ENCODE results near the gene ADAMTS17.

Gene ADAMTS17

DNA sequence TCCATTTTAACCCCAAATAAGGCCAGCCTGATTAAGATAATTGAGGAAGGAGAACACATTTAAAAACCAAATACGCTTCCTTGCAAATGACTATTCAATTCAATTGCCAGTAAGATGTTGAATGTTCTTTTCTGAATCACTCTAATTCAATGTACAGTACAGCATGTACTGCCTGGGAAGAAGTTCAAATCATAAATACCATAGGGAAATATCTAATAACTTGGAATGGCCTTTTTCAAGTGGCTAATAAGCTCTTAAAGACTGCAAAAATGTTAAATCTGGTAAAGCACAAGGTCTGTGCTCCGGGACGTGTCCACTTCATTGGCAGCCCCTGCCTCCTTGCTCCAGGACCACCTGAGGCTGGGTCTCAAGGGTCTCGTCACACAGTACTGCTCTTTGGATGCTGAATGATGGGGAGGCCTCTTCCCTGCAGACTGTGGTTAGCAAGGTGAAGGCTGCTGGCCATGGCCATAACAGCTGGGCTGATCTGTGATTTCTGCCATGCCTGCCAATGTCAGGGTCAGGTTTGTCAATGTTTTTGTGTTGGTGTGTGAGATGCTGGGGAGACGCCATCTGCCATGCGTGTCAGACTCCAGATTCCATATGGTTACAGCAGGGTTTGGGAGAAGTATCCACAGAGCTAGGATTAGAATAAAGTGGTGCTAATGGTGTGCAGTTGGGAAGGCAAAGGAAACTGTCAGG is 300.5 kb downstream of the ADAMTS17 start:
- no peak overlapping the region for H3K4me3 ChIP-seq (ENCODE audit: low read depth, low read length)
- TF ChIP-seq, protein P1, sequence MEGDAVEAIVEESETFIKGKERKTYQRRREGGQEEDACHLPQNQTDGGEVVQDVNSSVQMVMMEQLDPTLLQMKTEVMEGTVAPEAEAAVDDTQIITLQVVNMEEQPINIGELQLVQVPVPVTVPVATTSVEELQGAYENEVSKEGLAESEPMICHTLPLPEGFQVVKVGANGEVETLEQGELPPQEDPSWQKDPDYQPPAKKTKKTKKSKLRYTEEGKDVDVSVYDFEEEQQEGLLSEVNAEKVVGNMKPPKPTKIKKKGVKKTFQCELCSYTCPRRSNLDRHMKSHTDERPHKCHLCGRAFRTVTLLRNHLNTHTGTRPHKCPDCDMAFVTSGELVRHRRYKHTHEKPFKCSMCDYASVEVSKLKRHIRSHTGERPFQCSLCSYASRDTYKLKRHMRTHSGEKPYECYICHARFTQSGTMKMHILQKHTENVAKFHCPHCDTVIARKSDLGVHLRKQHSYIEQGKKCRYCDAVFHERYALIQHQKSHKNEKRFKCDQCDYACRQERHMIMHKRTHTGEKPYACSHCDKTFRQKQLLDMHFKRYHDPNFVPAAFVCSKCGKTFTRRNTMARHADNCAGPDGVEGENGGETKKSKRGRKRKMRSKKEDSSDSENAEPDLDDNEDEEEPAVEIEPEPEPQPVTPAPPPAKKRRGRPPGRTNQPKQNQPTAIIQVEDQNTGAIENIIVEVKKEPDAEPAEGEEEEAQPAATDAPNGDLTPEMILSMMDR (IDR thresholded peaks at IDR 0.05; ENCODE audit: control insufficient read depth, extremely low read depth, insufficient read depth) = no peak
- DNase-seq (ENCODE audit: low read depth) = no peak

DNA sequence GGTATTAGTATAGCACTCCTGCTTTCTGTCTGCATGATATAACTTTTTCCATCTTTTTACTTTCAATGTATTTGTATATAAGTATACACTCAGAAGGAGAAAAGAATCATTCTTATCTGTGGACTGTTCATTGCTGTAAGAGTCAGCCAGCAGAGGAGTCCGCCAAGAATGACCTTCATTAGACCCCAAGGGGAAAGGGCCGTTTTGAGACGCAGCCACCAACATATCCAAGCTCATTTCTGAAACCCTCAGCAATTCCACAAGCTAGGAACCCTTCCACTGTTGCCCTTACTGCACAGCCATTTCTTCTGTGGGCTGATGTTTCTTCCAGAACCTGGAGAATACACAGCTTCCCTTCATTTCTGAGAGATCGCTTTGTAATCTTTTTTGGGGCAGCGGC is 301.8 kb downstream of the ADAMTS17 start:
- no peak for DNase-seq (ENCODE audit: low read depth)
- TF ChIP-seq, protein P1 (IDR thresholded peaks at IDR 0.05; ENCODE audit: control insufficient read depth, extremely low read depth, insufficient read depth) = no peak
- no peak overlapping the region for H3K4me3 ChIP-seq (ENCODE audit: low read depth, low read length)

DNA sequence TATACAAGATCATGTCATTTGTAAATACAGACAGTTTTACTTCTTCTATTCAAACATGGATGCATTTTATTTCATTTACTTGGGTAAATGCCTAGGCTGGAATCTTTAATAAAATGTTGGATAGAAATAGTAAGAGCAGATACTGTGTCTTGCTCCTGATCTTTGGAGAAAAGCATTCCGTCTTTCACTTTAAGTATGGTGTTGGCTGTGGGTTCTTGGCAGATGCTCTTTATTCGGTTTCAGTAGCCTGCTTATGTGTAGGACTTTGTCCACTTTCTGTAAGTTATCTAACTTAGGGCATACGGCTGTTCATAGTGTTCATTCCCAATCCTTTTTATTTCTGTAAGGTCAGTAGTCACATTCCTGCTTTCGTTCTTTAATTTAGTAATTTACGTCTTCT is 303.0 kb downstream of the ADAMTS17 start:
- H3K4me3 ChIP-seq (ENCODE audit: low read depth, low read length) = no peak overlapping the region
- TF ChIP-seq, protein P1 (IDR thresholded peaks at IDR 0.05; ENCODE audit: control insufficient read depth, extremely low read depth, insufficient read depth) = no peak
- no peak for DNase-seq (ENCODE audit: low read depth)

DNA sequence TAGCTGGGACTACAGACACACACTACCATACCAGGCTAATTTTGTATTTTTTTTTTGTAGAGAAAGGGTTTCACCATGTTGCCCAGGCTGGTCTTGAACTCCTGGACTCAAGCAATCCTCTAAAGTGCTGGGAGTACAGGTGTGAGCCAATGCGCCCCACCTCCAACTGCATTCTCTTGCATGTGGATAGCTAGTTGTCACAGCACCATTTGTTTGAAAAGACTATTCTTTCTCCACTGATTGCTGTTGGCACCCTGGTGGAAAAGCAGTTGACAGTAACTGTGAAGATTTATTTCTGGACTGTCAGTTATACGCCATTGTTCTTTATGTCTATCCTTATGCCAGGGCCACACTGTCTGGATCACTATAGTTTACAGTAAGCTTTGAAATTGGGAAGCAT is 303.9 kb downstream of the ADAMTS17 start:
- TF ChIP-seq, protein P1 (IDR thresholded peaks at IDR 0.05; ENCODE audit: control insufficient read depth, extremely low read depth, insufficient read depth) = no peak
- no peak overlapping the region for H3K4me3 ChIP-seq (ENCODE audit: low read depth, low read length)
- DNase-seq (ENCODE audit: low read depth) = no peak

DNA sequence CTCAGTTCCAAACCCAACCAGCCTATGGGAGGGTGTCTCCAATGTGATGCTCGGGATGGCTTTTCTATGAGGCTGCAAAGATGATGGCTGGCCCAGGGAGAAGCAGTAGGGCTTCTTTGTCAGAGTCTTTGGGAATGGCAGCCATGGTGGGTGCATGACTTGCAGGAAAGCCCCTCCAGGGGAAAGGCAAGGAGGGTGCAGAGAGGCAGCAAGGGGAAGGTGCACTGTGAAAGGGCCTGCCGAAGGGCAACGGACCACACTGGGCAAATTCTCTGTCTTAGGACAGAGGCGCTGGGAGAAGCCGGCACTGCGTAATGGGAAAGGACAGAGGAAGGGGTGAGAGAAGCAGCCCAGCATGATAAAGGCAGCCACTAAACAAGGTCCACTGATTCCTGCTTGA is 305.8 kb downstream of the ADAMTS17 start:
- DNase-seq (ENCODE audit: low read depth) = no peak
- no peak overlapping the region for H3K4me3 ChIP-seq (ENCODE audit: low read depth, low read length)
- TF ChIP-seq, protein P1 (IDR thresholded peaks at IDR 0.05; ENCODE audit: control insufficient read depth, extremely low read depth, insufficient read depth) = no peak

DNA sequence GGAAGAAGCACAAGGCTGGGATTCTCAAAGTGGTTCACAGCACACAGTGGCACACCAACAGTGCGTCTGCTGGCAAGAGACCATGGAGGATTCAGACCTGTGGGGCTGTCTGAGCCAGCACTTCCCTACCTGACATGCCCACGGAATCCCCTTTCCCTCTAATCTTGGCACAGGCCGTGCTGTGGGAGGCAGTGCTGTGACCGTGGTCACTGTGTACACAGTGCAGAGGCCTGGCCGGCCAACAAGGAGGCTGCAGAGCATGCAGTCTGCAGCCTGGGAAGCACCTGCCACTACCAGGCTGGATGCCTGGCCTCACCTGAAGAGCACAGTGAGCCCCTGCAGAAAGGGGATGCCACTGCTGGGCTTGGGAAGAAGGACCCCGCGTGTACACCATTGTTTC is 307.6 kb downstream of the ADAMTS17 start:
- no peak overlapping the region for H3K4me3 ChIP-seq (ENCODE audit: low read depth, low read length)
- TF ChIP-seq, protein P1 (IDR thresholded peaks at IDR 0.05; ENCODE audit: control insufficient read depth, extremely low read depth, insufficient read depth) = no peak
- no peak for DNase-seq (ENCODE audit: low read depth)
